ENCODE data around the gene MAS1L.
"Not testable (repeated sequence)": the region's sequence is repeated elsewhere in the genome, so short reads cannot be mapped to it uniquely, and the experiment has no call there.

The MAS1L gene

DNA sequence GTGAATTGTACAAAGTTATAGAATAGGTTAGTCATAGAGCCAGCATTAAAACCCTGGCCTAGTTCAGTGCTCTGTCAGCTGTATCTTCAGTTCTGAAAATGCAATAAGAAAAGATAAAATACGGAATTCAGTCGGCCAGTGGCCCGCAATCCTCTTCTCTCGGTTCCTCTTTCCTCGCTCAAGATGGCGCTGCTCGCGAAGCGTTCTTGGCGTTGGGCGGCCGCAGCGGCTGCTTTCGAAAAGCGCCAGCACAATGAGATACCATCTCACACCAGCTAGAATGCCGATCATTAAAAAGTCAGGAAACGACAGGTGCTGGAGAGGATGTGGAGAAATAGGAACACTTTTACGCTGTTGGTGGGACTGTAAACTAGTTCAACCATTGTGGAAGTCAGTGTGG is 51.0 kb downstream of the MAS1L start:
- peak; percentile 8 for DNase-seq (ENCODE audit: low read depth)
- TF ChIP-seq, protein P1, sequence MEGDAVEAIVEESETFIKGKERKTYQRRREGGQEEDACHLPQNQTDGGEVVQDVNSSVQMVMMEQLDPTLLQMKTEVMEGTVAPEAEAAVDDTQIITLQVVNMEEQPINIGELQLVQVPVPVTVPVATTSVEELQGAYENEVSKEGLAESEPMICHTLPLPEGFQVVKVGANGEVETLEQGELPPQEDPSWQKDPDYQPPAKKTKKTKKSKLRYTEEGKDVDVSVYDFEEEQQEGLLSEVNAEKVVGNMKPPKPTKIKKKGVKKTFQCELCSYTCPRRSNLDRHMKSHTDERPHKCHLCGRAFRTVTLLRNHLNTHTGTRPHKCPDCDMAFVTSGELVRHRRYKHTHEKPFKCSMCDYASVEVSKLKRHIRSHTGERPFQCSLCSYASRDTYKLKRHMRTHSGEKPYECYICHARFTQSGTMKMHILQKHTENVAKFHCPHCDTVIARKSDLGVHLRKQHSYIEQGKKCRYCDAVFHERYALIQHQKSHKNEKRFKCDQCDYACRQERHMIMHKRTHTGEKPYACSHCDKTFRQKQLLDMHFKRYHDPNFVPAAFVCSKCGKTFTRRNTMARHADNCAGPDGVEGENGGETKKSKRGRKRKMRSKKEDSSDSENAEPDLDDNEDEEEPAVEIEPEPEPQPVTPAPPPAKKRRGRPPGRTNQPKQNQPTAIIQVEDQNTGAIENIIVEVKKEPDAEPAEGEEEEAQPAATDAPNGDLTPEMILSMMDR (IDR thresholded peaks at IDR 0.05; ENCODE audit: control insufficient read depth, extremely low read depth, insufficient read depth) = peak; percentile 53

More for the DNA sequence above, 51.0 kb downstream of the MAS1L start:
- not testable (repeated sequence) for H3K4me3 ChIP-seq (ENCODE audit: low read depth, low read length)

All from LNCaP clone FGC (cell line).